Kidney (tissue), 14 donors: ENCODE results near the gene DCTN4. TPM values are rescaled to one million over a fixed set of nuclear protein-coding genes. Genes with fewer than 3 reads are reported as not detected.
A peak's percentile ranks its signal among the peaks of the same experiment; 100 is the strongest.
"Not testable (repeated sequence)": the region's sequence is repeated elsewhere in the genome, so short reads cannot be mapped to it uniquely, and the experiment has no call there.

Experiments used
- DNase-seq, 5 donors: peaks; one replicate each; pipeline ENCODE4 v3.0.0-alpha.2; 2013 to 2020
- FAIRE-seq: peaks from 2 replicates; lab custom pipeline; 2012; peaks lifted over from hg19 to GRCh38; lab: Jason Lieb, UNC
- H3K27ac ChIP-seq, 2 donors: one replicate each; pipeline ENCODE4 v1.7.0; 2013; ENCODE audit warnings: low read depth in 2 of 2, low read length in 2 of 2, inconsistent platforms in 1 of 2
- H3K27me3 ChIP-seq: one replicate; pipeline ENCODE4 v1.7.1; 2013; ENCODE audit warnings: low read length, inconsistent platforms; ENCODE audit not compliant: control insufficient read depth, insufficient read depth
- H3K36me3 ChIP-seq, 3 donors: one replicate each; pipeline versions ENCODE4 v1.7.0 to v1.7.1; 2013; ENCODE audit warnings: low read length in 3 of 3, control low read depth in 1 of 3, inconsistent platforms in 1 of 3; ENCODE audit not compliant: insufficient read depth in 3 of 3, control insufficient read depth in 2 of 3
- H3K4me1 ChIP-seq, 3 donors: one replicate each; pipeline versions ENCODE4 v1.7.0 to v1.7.1; 2013; ENCODE audit warnings: low read length in 3 of 3, inconsistent platforms in 1 of 3, low read depth in 1 of 3; ENCODE audit not compliant: control insufficient read depth in 2 of 3, insufficient read depth in 2 of 3
- H3K4me3 ChIP-seq, 3 donors: one replicate each; pipeline versions ENCODE4 v1.7.0 to v1.8.1; 2013; ENCODE audit warnings: low read length in 3 of 3, control low read depth in 1 of 3, inconsistent platforms in 1 of 3
- H3K9ac ChIP-seq, 3 donors: one replicate each; pipeline versions ENCODE4 v1.7.0 to v1.7.1; 2013; ENCODE audit warnings: low read length in 3 of 3, control low read depth in 1 of 3, inconsistent platforms in 1 of 3
- H3K9me3 ChIP-seq, 3 donors: one replicate each; pipeline versions ENCODE4 v1.7.0 to v1.7.1; 2013; ENCODE audit warnings: low read length in 3 of 3, control low read depth in 1 of 3, inconsistent platforms in 1 of 3; ENCODE audit not compliant: control insufficient read depth in 2 of 3, insufficient read depth in 1 of 3
- CTCF ChIP-seq: IDR thresholded peaks from 3 replicates; pipeline ENCODE4 v1.5.1; 2012; ENCODE audit warnings: mild to moderate bottlenecking, moderate library complexity, borderline replicate concordance; ENCODE audit not compliant: insufficient read depth; ENCODE audit errors: extremely low read depth
- intact Hi-C: fragments of 100-400 bp; cut with DNase I; formaldehyde crosslinking; loops from one replicate; pipeline ENCODE4 v1.11.1; 2022
- polyA plus RNA-seq: library from polyadenylated mRNA; stranded (reverse); fragments of 350-450 nt; fragmentation: Illumina TruSeq; extraction: RNeasy Lipid Tissue Mini Kit (QIAGEN cat#74804); gene quantifications from one replicate; pipeline ENCODE4 v1.2.3, GENCODE V29; 2014; ENCODE audit warnings: low read depth, low replicate concordance; ENCODE audit not compliant: insufficient read depth
- total RNA-seq: library from RNA; stranded (reverse); fragmentation: NEBNext Ultra II Directional; extraction: Animal tissue kit (Norgen Biotek cat#: 25700); gene quantifications from one replicate; pipeline ENCODE4 v1.2.1, GENCODE V29; 2021
- donor health status: control.
- donor health status: control.
- donor health status: control.
- donor health status: control.
- donor health status: control.
- donor health status: DM: yes; HTN: yes; CAD: no.
- donor health status: Normal renal cell carcinoma (clear cell type).

The DCTN4 gene
- total and polyA plus RNA-seq, 2 donors from 2014 or later, result 17.5 to 59.1 TPM

- TF ChIP-seq CTCF, result no peak
- no peak overlapping the region for H3K4me3 ChIP-seq
- no peak for DNase-seq
- H3K36me3 ChIP-seq, result peaks cover 2 to 27% (median 11%) of the 10 kb centered on the region in 3 donors
- H3K27me3 ChIP-seq, result no peaks in the 10 kb centered on the region
- H3K27ac ChIP-seq, result no peak overlapping the region
- H3K9ac ChIP-seq, result no peak overlapping the region
- no peak for FAIRE-seq
- intact Hi-C loops, result no loop called here
- H3K9me3 ChIP-seq, result no peaks in the 10 kb centered on the region
- no peaks in the 10 kb centered on the region for H3K4me1 ChIP-seq
Measured at GRCh38 chr5:150751096-150751891, 7.5 kb downstream of the DCTN4 start.

GRCh38 chr5:150750469-150750868, 8.3 kb downstream of the DCTN4 start:
- no peak for TF ChIP-seq CTCF
- Histone ChIP-seq H3K27ac (no peak overlapping the region), H3K4me1 (no peaks in the 10 kb centered on the region), H3K9me3 (no peaks in the 10 kb centered on the region), H3K27me3 (no peaks in the 10 kb centered on the region), H3K36me3 (peaks cover 2 to 23% (median 11%) of the 10 kb centered on the region in 3 donors), H3K4me3 (no peak overlapping the region), H3K9ac (no peak overlapping the region)
- FAIRE-seq (no peak), DNase-seq (no peak)
- intact Hi-C loops, result no loop called here

GRCh38 chr5:150743142-150743488, 15.7 kb downstream of the DCTN4 start:
- H3K36me3 ChIP-seq, result peaks cover 0 to 15% (median 0%) of the 10 kb centered on the region in 3 donors
- H3K27me3 ChIP-seq, H3K9ac ChIP-seq, H3K27ac ChIP-seq, DNase-seq, H3K4me1 ChIP-seq, H3K4me3 ChIP-seq, H3K9me3 ChIP-seq, intact Hi-C loops, FAIRE-seq: not testable (repeated sequence)

- H3K4me3 ChIP-seq, intact Hi-C loops, H3K27me3 ChIP-seq, H3K9ac ChIP-seq, FAIRE-seq, DNase-seq, H3K4me1 ChIP-seq, H3K9me3 ChIP-seq: not testable (repeated sequence)
- Histone ChIP-seq H3K36me3 (peaks cover 0 to 15% (median 0%) of the 10 kb centered on the region in 3 donors), H3K27ac (peak overlapping the region in 1 of 2 donors; percentile 41)
Measured at GRCh38 chr5:150742455-150743141, 16.2 kb downstream of the DCTN4 start.
